GM18907 (cell line): ENCODE measurements around the gene NCK1.

Experiments
- ATAC-seq: cut with Tn5 transposase; IDR thresholded peaks from one replicate; pipeline ENCODE4 v1.9.1; 2021; ENCODE audit warnings: mild to moderate bottlenecking, moderate library complexity; ENCODE audit not compliant: unreplicated experiment

Gene NCK1

GRCh38 chr3:136861890-136862616 is at the start of gene NCK1:
Gene NCK1 (plus strand): TSS chr3:136862208. CDS start chr3:136928002, 65,794 bp downstream.
- ATAC-seq: peak; percentile 98

- no peak for ATAC-seq
Observed at GRCh38 chr3:136817448-136817847, 44.6 kb upstream of the NCK1 start.

GRCh38 chr3:136818191-136818768 is 43.7 kb upstream of the NCK1 start:
- peak; percentile 10 for ATAC-seq

GRCh38 chr3:136818769-136819391 is 43.1 kb upstream of the NCK1 start, which contains the start of gene SLC35G2:
Gene SLC35G2 (plus strand): TSS chr3:136819126. CDS start chr3:136854461, 35,335 bp downstream.
- peak; percentile 48 for ATAC-seq

- ATAC-seq: peak; percentile 32
Observed at GRCh38 chr3:136819392-136819730, 42.6 kb upstream of the NCK1 start.

GRCh38 chr3:136819731-136820679 is 42.0 kb upstream of the NCK1 start:
- no peak for ATAC-seq

- no peak for ATAC-seq
Observed at GRCh38 chr3:136831461-136831860, 30.5 kb upstream of the NCK1 start.

- no peak for ATAC-seq
Observed at GRCh38 chr3:136835089-136835812, 26.8 kb upstream of the NCK1 start.

GRCh38 chr3:136835813-136836510 is 26.0 kb upstream of the NCK1 start:
- ATAC-seq: no peak

GRCh38 chr3:136836511-136837156 is 25.4 kb upstream of the NCK1 start:
- ATAC-seq: no peak

GRCh38 chr3:136838641-136839555 is 23.1 kb upstream of the NCK1 start:
- ATAC-seq: no peak

- no peak for ATAC-seq
Observed at GRCh38 chr3:136839556-136839931, 22.5 kb upstream of the NCK1 start.

- ATAC-seq: no peak
Observed at GRCh38 chr3:136840252-136840651, 21.8 kb upstream of the NCK1 start.

- no peak for ATAC-seq
Observed at GRCh38 chr3:136842294-136842693, 19.7 kb upstream of the NCK1 start.

- no peak for ATAC-seq
Observed at GRCh38 chr3:136844724-136845123, 17.3 kb upstream of the NCK1 start.

- no peak for ATAC-seq
Observed at GRCh38 chr3:136852180-136852579, 9.8 kb upstream of the NCK1 start.

GRCh38 chr3:136856665-136857064 is 5.3 kb upstream of the NCK1 start:
- ATAC-seq: no peak

- no peak for ATAC-seq
Observed at GRCh38 chr3:136858381-136858780, 3.6 kb upstream of the NCK1 start.
